Lower leg skin (tissue), 4 donors: ENCODE measurements around the gene GLP1R. TPM values are rescaled to one million over a fixed set of nuclear protein-coding genes. Genes with fewer than 3 reads are reported as not detected.

Source experiments
- DNase-seq, 2 donors: peaks; one replicate each; pipeline ENCODE4 v3.0.0-alpha.2; 2019; ENCODE audit warnings: low spot score in 2 of 2
- H3K4me3 ChIP-seq: fragments of 200-600 bp; sonication (generic); 2 replicates; pipeline ENCODE4 v1.5.1; 2017; ENCODE audit warnings: mild to moderate bottlenecking, low read depth; ENCODE audit not compliant: poor library complexity, severe bottlenecking
- POLR2A ChIP-seq, 2 donors: fragments of 450-650 bp; IDR thresholded peaks; one replicate each; pipeline ENCODE4 v1.6.1; 2016 to 2017; ENCODE audit warnings: antibody characterized with exemption in 2 of 2, mild to moderate bottlenecking in 1 of 2, moderate library complexity in 1 of 2
- WGBS, 2 donors: methylation state at CpG; one replicate each; pipeline ENCODE4 v1.1.5; 2018; 5-methylcytosine and 5-hydroxymethylcytosine counted together
- intact Hi-C: fragments of 100-400 bp; cut with DNase I; formaldehyde crosslinking; loops from one replicate; pipeline ENCODE4 v1.15.0; 2023; ENCODE audit warnings: low total_unique reads
- total RNA-seq, 4 donors: library from RNA; depleted of rRNA; stranded (reverse); fragments of >200 nt; gene quantifications; one replicate each; pipeline ENCODE4 v1.1.0, GENCODE V29; 2016
- TF ChIP-seq, protein P1 (sequence below), 3 donors: fragments of 450-650 bp; IDR thresholded peaks; one replicate each; pipeline ENCODE4 v1.5.1; 2016; ENCODE audit warnings: antibody characterized with exemption in 3 of 3, mild to moderate bottlenecking in 3 of 3, moderate library complexity in 2 of 3

Gene GLP1R
- total RNA-seq, 4 donors from 2014 or later = 0.10 to 1.3 TPM; not detected in 2

GRCh38 chr6:39107641-39108040 is 59.1 kb downstream of the GLP1R start:
- DNase-seq = no peak
- 40 to 69% methylated on average over 2 of the region's 2 CpGs for WGBS, 2 donors

DNA sequence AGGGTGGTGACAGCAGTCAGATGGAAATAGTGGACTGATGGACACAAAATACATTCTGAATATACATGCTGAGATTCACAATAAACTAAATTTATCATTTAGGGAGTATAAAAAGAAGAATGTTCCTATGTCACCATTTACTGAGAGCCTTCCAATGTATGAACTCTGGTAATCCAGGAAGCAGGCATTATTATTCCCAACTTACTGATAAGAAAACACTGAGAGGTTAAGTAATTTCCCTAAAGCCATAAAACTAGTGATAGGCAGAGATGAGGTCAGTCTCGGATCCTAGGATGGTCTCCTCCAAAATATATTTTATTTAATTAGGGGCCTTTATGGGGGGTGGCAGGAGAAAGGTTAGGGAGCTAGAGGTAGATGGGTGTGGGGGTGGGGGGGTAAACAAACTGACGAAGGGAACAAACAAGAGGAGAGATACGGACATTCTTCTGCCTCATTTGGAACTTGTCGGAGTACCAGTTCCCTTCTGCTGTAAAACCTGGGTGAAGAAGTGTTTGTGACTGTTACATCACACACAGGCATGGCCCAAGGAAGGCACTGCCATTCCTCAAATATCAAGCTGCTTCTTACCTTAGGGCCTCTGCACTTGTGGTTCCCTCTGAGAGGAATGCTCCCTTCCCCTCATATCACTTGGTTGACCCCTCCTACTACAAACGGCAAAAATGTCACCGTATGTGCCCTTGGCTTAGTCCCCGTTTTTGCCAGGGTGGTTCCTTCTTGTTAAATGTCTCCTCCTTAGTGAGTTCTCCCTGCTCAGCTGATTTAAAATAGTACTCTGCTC is 59.7 kb downstream of the GLP1R start:
- H3K4me3 ChIP-seq = no peak overlapping the region
- intact Hi-C loops = no loop called here
- no peak for DNase-seq
- TF ChIP-seq, protein P1, sequence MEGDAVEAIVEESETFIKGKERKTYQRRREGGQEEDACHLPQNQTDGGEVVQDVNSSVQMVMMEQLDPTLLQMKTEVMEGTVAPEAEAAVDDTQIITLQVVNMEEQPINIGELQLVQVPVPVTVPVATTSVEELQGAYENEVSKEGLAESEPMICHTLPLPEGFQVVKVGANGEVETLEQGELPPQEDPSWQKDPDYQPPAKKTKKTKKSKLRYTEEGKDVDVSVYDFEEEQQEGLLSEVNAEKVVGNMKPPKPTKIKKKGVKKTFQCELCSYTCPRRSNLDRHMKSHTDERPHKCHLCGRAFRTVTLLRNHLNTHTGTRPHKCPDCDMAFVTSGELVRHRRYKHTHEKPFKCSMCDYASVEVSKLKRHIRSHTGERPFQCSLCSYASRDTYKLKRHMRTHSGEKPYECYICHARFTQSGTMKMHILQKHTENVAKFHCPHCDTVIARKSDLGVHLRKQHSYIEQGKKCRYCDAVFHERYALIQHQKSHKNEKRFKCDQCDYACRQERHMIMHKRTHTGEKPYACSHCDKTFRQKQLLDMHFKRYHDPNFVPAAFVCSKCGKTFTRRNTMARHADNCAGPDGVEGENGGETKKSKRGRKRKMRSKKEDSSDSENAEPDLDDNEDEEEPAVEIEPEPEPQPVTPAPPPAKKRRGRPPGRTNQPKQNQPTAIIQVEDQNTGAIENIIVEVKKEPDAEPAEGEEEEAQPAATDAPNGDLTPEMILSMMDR (IDR thresholded peaks at IDR 0.05) = no peak
- no peak for TF ChIP-seq POLR2A (IDR thresholded peaks at IDR 0.05)
- WGBS, 2 donors = 89 to 91% methylated on average over 7 of the region's 7 CpGs

More at GRCh38 chr6:39107641-39108040, 59.1 kb downstream of the GLP1R start:
- no peak overlapping the region for H3K4me3 ChIP-seq
- intact Hi-C loops = no loop called here
- TF ChIP-seq, protein P1 (IDR thresholded peaks at IDR 0.05) = no peak
- no peak for TF ChIP-seq POLR2A (IDR thresholded peaks at IDR 0.05)

GRCh38 chr6:39111280-39111679 is 62.7 kb downstream of the GLP1R start:
- no peak overlapping the region for H3K4me3 ChIP-seq
- intact Hi-C loops = no loop called here
- 86 to 90% methylated on average over 5 of the region's 5 CpGs for WGBS, 2 donors
- TF ChIP-seq, protein P1 (IDR thresholded peaks at IDR 0.05) = no peak
- no peak for TF ChIP-seq POLR2A (IDR thresholded peaks at IDR 0.05)
- no peak for DNase-seq

DNA sequence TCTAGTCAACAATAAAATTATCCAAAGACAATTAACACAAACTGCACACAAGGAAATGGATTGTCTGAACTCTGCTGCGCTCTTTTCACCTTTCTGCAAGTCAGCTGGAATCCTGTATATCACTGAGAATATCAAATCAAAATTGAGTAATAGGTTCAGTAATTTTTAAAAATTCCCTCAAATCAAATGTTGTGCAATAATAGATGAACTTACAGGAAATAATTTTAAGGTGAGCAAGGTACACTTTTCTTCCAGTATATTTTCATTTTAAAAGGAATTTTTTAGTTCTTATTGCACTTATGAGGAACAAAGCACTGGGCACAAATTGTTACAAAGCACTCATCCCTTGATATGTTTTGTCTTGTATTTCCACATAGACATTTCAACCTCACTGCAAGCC is 65.2 kb downstream of the GLP1R start:
- WGBS, 2 donors = 74 to 97% methylated on average over 1 of the region's 1 CpG
- no peak for TF ChIP-seq POLR2A (IDR thresholded peaks at IDR 0.05)
- TF ChIP-seq, protein P1 (IDR thresholded peaks at IDR 0.05) = no peak
- intact Hi-C loops = no loop called here

DNA sequence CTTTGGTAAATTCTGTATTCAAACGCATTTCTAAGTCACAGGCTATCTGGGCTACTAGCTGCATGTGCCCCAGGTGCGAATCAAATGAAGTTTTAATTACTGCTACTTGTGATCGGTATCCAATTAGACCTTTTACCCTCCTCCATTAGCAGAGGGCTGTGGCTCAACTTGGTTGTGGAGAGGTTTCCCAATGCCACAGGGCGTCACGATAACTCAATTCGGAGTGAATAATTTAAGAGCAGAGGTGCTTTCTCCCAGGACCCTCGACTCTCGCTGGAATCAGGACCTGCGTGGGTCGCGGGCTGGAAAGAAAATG is 65.8 kb downstream of the GLP1R start:
- 0 to 2% methylated on average over 11 of the region's 11 CpGs for WGBS, 2 donors
- intact Hi-C loops = no loop called here
- H3K4me3 ChIP-seq = peak overlapping the region; percentile 65
- DNase-seq = no peak
- no peak for TF ChIP-seq POLR2A (IDR thresholded peaks at IDR 0.05)
- TF ChIP-seq, protein P1 (IDR thresholded peaks at IDR 0.05) = no peak

More for the DNA sequence above, 65.2 kb downstream of the GLP1R start:
- DNase-seq = no peak
- H3K4me3 ChIP-seq = no peak overlapping the region
